Natural killer cell (primary cell): Measurements from ENCODE around the gene AGPAT2. TPM values are rescaled to one million over a fixed set of nuclear protein-coding genes. Genes with fewer than 3 reads are reported as not detected.

ENCODE experiments used
- ATAC-seq, 3 donors: fragments of 150-1000 bp in 2 of 3; fragments of 200-7000 bp in 1 of 3; cut with Tn5 transposase; 1 replicate in 1 of 3; 2 replicates in 2 of 3; pipeline ENCODE4 v1.10.0; 2021; ENCODE audit warnings: mild to moderate bottlenecking in 2 of 3, moderate library complexity in 2 of 3
- DNase-seq, 2 donors: peaks; one replicate each; pipeline versions ENCODE4 v3.0.0 to v3.0.0-alpha.2; 2013 to 2021; ENCODE audit warnings: mixed read lengths in 1 of 2
- H3K27ac ChIP-seq: one replicate; pipeline ENCODE4 v1.5.1; 2013; ENCODE audit warnings: mild to moderate bottlenecking, low read length
- H3K27me3 ChIP-seq: one replicate; pipeline ENCODE4 v1.6.1; 2013; ENCODE audit warnings: low read length; ENCODE audit not compliant: control insufficient read depth, insufficient read depth
- H3K36me3 ChIP-seq: one replicate; pipeline ENCODE4 v1.6.1; 2013; ENCODE audit warnings: low read length; ENCODE audit not compliant: control insufficient read depth, insufficient read depth
- H3K4me1 ChIP-seq: one replicate; pipeline ENCODE4 v1.6.1; 2013; ENCODE audit warnings: low read length; ENCODE audit not compliant: control insufficient read depth, insufficient read depth
- H3K4me3 ChIP-seq: one replicate; pipeline ENCODE4 v1.5.1; 2013; ENCODE audit warnings: low read length
- H3K9me3 ChIP-seq: one replicate; pipeline ENCODE4 v1.6.1; 2013; ENCODE audit warnings: low read length; ENCODE audit not compliant: control insufficient read depth, insufficient read depth
- H3K27ac Mint-ChIP-seq, 2 donors: one replicate each; pipeline ENCODE4 v1.8.0; 2022; ENCODE audit warnings: mild to moderate bottlenecking in 2 of 2, mixed read lengths in 2 of 2, moderate library complexity in 1 of 2
- H3K27me3 Mint-ChIP-seq, 2 donors: one replicate each; pipeline ENCODE4 v1.8.0; 2022; ENCODE audit warnings: low read depth in 2 of 2, mixed read lengths in 2 of 2
- H3K36me3 Mint-ChIP-seq: one replicate; pipeline ENCODE4 v1.8.0; 2022; ENCODE audit warnings: mixed read lengths
- H3K4me1 Mint-ChIP-seq, 2 donors: one replicate each; pipeline ENCODE4 v1.8.0; 2022; ENCODE audit warnings: mixed read lengths in 2 of 2
- H3K4me3 Mint-ChIP-seq: one replicate; pipeline ENCODE4 v1.8.0; 2022; ENCODE audit warnings: mild to moderate bottlenecking, moderate library complexity, mixed read lengths
- H3K9me3 Mint-ChIP-seq, 2 donors: one replicate each; pipeline ENCODE4 v1.8.0; 2022; ENCODE audit warnings: mixed read lengths in 2 of 2
- WGBS: methylation state at CpG from one replicate; pipeline ENCODE4 v1.1.7; 2013; ENCODE audit warnings: missing lambda C conversion rate; ENCODE audit not compliant: insufficient coverage; 5-methylcytosine and 5-hydroxymethylcytosine counted together
- intact Hi-C: fragments of 100-400 bp; cut with micrococcal nuclease; formaldehyde crosslinking; loops from one replicate; pipeline ENCODE4 v1.14.2; 2022
- total RNA-seq, 4 donors: library from RNA; stranded (reverse); fragments of 120-200 nt in 1 of 4; gene quantifications; one replicate each; pipeline versions ENCODE4 v1.2.3 to v1.2.4, GENCODE V29; 2013 to 2022
- TF ChIP-seq, protein P1 (sequence below): fragments of 200-600 bp; IDR thresholded peaks from one replicate; pipeline ENCODE4 v1.8.0; 2022; ENCODE audit warnings: antibody characterized with exemption

The AGPAT2 gene
- total RNA-seq, 3 donors from 2014 or later (not counting 1 experiment from before 2014, with no cell fraction given), result 10.3 to 19.4 (median 12.0) TPM

DNA sequence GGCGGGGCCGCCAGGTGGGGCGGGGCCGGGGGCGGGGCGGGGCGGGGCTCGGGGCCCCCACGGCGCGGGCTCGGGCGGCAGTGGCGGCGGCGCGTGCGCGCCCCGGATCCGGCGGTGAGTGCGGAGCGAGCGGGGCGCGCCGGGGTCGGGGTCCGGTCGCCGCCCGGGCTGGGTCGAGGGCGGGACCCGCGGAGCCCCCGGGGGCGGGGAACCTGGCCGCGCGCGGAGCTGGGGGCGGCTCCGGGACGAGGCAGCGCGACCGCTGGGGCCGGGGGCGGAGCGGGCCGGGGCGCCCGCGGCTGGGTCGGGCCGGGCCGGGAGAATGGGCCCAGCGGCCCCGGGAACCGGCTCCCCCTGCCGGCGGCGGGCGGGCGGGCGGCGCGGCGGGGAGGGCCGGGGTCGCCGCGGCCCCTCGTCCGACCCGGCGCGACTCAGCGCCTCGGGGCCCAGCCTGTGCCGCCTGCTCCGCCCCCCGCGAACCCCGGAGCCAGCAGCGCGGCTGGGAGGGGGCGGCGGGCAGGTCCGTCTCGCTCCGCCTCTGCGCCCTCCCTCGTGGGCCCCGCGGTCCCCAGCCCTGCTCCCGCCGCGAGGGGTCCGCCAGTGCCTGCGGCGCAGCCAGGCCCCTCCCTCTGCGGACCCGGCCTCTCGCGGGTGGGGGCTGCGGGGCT lies 21.4 kb downstream of the AGPAT2 start:
- Mint-ChIP-seq H3K4me3 (no peak overlapping the region), H3K36me3 (no peaks in the 10 kb centered on the region), H3K27ac (no peak overlapping the region), H3K9me3 (no peaks in the 10 kb centered on the region), H3K27me3 (peaks cover 0 to 10% of the 10 kb centered on the region in 2 donors), H3K4me1 (peaks cover 0 to 13% of the 10 kb centered on the region in 2 donors)
- peak in 1 of 2 donors; percentile 44 for DNase-seq
- H3K27me3 ChIP-seq, result peaks cover 33% of the 10 kb centered on the region
- peak; percentile 35 to 61 (median 59) for ATAC-seq
- H3K9me3 ChIP-seq, result no peaks in the 10 kb centered on the region
- H3K4me1 ChIP-seq, result peaks cover 12% of the 10 kb centered on the region
- H3K36me3 ChIP-seq, result no peaks in the 10 kb centered on the region
- intact Hi-C loops, result no loop called here
- under 1% methylated on average over 109 of the region's 109 CpGs for WGBS
- TF ChIP-seq, protein P1, sequence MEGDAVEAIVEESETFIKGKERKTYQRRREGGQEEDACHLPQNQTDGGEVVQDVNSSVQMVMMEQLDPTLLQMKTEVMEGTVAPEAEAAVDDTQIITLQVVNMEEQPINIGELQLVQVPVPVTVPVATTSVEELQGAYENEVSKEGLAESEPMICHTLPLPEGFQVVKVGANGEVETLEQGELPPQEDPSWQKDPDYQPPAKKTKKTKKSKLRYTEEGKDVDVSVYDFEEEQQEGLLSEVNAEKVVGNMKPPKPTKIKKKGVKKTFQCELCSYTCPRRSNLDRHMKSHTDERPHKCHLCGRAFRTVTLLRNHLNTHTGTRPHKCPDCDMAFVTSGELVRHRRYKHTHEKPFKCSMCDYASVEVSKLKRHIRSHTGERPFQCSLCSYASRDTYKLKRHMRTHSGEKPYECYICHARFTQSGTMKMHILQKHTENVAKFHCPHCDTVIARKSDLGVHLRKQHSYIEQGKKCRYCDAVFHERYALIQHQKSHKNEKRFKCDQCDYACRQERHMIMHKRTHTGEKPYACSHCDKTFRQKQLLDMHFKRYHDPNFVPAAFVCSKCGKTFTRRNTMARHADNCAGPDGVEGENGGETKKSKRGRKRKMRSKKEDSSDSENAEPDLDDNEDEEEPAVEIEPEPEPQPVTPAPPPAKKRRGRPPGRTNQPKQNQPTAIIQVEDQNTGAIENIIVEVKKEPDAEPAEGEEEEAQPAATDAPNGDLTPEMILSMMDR, result no peak
- no peak overlapping the region for H3K27ac ChIP-seq
- H3K4me3 ChIP-seq, result no peak overlapping the region

DNA sequence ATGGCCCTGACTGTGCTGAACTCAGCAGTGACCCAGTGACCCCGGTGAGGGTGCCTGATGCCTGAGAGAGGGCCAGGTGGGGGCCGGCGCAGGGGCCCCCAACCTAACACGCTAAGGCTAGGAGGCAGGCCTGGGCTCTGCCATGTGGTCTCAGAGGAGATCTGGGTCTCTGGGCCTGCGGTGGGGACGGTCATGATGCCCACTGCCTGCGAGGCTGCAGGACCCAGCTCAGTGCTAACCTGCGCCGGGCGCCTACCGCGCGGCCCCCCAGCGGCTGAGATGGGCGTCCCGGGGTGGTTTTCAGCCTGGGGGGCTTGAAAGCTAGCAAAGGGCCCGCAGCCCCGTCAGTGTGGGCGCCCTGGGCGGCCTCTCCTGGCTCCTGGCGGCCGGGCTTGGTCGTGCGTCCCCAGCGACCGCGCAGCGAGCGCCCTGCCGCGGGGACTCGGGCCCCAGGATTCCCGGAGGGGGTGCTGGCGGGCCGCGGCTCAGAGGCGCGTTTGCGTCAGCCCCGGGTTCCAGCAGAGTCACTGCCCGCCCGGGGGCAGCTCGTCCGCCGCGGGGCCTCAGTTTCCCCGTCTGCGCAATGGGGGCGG lies 22.1 kb downstream of the AGPAT2 start:
- Histone ChIP-seq H3K36me3 (no peaks in the 10 kb centered on the region), H3K27me3 (peaks cover 35% of the 10 kb centered on the region), H3K4me1 (peaks cover 12% of the 10 kb centered on the region), H3K27ac (no peak overlapping the region), H3K9me3 (no peaks in the 10 kb centered on the region), H3K4me3 (no peak overlapping the region)
- H3K4me3 Mint-ChIP-seq, result peak overlapping the region; percentile 81
- intact Hi-C loops, result no loop called here
- peak in 1 of 2 donors; percentile 43 for DNase-seq
- peaks cover 0 to 14% of the 10 kb centered on the region in 2 donors for H3K27me3 Mint-ChIP-seq
- WGBS, result 4% methylated on average over 49 of the region's 49 CpGs
- H3K36me3 Mint-ChIP-seq, result no peaks in the 10 kb centered on the region
- no peaks in the 10 kb centered on the region for H3K9me3 Mint-ChIP-seq
- TF ChIP-seq, protein P1, result no peak
- no peak overlapping the region for H3K27ac Mint-ChIP-seq
- peak; percentile 38 to 52 (median 51) for ATAC-seq
- peaks cover 0 to 13% of the 10 kb centered on the region in 2 donors for H3K4me1 Mint-ChIP-seq

DNA sequence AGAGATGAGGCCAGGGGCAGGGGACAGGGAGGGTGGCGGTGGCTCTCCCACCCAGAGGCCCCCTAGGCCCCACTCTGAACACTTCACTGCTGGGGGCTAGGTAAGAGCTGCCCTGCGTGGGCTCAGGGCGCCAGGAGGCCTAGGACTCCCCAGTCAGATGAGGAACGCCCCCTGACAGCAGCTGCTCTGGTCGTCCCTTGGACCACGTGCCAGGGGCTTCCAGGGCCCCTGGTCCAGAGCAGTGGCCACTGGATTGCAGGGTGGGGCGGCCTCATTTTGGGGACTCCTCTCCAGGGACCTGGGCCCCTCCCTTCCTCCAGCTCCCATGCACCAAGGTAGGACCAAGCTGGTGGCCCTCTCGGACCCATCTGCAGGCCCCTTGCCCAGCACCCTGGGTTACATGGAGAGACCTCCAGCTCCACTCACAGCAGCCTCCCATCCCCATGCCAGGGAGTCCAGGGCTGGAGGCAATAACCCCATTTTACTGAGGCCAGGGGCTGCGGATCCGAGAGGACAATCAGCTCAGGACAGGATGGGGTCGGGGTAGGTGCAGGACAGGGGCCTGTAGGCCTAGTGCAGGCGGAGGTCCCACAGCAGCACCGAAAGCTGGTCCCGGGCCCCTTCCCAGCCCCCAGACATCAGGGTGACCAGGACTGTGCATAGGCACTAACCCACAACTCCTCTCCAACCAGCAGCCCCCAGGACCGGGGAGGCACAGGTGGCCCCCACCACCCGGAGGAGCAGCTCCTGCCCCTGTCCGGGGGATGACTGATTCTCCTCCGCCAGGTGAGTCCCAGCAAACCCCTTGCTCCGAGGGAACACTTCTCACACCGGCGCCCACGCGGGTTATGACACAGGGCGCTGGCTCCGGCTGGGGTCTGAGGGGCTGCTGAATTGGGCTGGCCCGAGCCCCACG lies 23.0 kb downstream of the AGPAT2 start:
- Mint-ChIP-seq H3K27ac (no peak overlapping the region), H3K9me3 (no peaks in the 10 kb centered on the region), H3K4me1 (peaks cover 0 to 13% of the 10 kb centered on the region in 2 donors), H3K27me3 (peaks cover 0 to 14% of the 10 kb centered on the region in 2 donors), H3K4me3 (peak overlapping the region; percentile 81), H3K36me3 (no peaks in the 10 kb centered on the region)
- peaks cover 16% of the 10 kb centered on the region for H3K4me1 ChIP-seq
- TF ChIP-seq, protein P1, result no peak
- no peaks in the 10 kb centered on the region for H3K9me3 ChIP-seq
- no peaks in the 10 kb centered on the region for H3K36me3 ChIP-seq
- H3K4me3 ChIP-seq, result no peak overlapping the region
- intact Hi-C loops, result no loop called here
- 76% methylated on average over 27 of the region's 27 CpGs for WGBS
- no peak overlapping the region for H3K27ac ChIP-seq
- no peak for ATAC-seq
- DNase-seq, result no peak
- H3K27me3 ChIP-seq, result peaks cover 43% of the 10 kb centered on the region
